Dendritic cell treated with granulocyte-macrophage colony-stimulating factor and Interleukin-4, amounts not matched to agents 40 ng/mL and 50 ng/mL, for 4 days (primary cell): ENCODE data around the gene OPRL1.
A peak's percentile ranks its signal among the peaks of the same experiment; 100 is the strongest.

ENCODE experiments used
- H3K27ac Mint-ChIP-seq: one replicate; pipeline ENCODE4 v1.8.0; 2022; ENCODE audit warnings: mild to moderate bottlenecking, mixed read lengths
- H3K27me3 Mint-ChIP-seq: one replicate; pipeline ENCODE4 v1.8.0; 2022; ENCODE audit warnings: mild to moderate bottlenecking, mixed read lengths
- H3K36me3 Mint-ChIP-seq: one replicate; pipeline ENCODE4 v1.8.0; 2022; ENCODE audit warnings: low read depth, mixed read lengths
- H3K4me1 Mint-ChIP-seq: one replicate; pipeline ENCODE4 v1.8.0; 2022; ENCODE audit warnings: low read depth, mixed read lengths
- H3K4me3 Mint-ChIP-seq: one replicate; pipeline ENCODE4 v1.8.0; 2022; ENCODE audit warnings: mild to moderate bottlenecking, moderate library complexity, mixed read lengths
- H3K9me3 Mint-ChIP-seq: one replicate; pipeline ENCODE4 v1.8.0; 2022; ENCODE audit warnings: mixed read lengths
- intact Hi-C: fragments of 100-400 bp; cut with micrococcal nuclease; formaldehyde crosslinking; loops from one replicate; pipeline ENCODE4 v1.15.0; 2022

Gene OPRL1

GRCh38 chr20:64068386-64069208 is 11.3 kb upstream of the OPRL1 start:
- Mint-ChIP-seq H3K4me3 (no peak overlapping the region), H3K36me3 (peaks cover 27% of the 10 kb centered on the region), H3K9me3 (no peaks in the 10 kb centered on the region), H3K27me3 (peaks cover 38% of the 10 kb centered on the region), H3K4me1 (peaks cover 73% of the 10 kb centered on the region), H3K27ac (no peak overlapping the region)
- intact Hi-C loops, result no loop called here

GRCh38 chr20:64069209-64069613 is 10.7 kb upstream of the OPRL1 start:
- Mint-ChIP-seq H3K4me1 (peaks cover 73% of the 10 kb centered on the region), H3K27me3 (peaks cover 34% of the 10 kb centered on the region), H3K4me3 (no peak overlapping the region), H3K27ac (no peak overlapping the region), H3K9me3 (no peaks in the 10 kb centered on the region), H3K36me3 (peaks cover 28% of the 10 kb centered on the region)
- intact Hi-C loops, result no loop called here

GRCh38 chr20:64069614-64070243 is 10.2 kb upstream of the OPRL1 start:
- Mint-ChIP-seq H3K9me3 (no peaks in the 10 kb centered on the region), H3K4me1 (peaks cover 73% of the 10 kb centered on the region), H3K36me3 (peaks cover 34% of the 10 kb centered on the region), H3K4me3 (no peak overlapping the region), H3K27ac (no peak overlapping the region), H3K27me3 (peaks cover 28% of the 10 kb centered on the region)
- intact Hi-C loops, result no loop called here

GRCh38 chr20:64070244-64070993 is 9.5 kb upstream of the OPRL1 start:
- no peaks in the 10 kb centered on the region for H3K9me3 Mint-ChIP-seq
- intact Hi-C loops, result no loop called here
- H3K4me3 Mint-ChIP-seq, result no peak overlapping the region
- peak overlapping the region; percentile 14 for H3K27ac Mint-ChIP-seq
- H3K27me3 Mint-ChIP-seq, result peaks cover 24% of the 10 kb centered on the region
- peaks cover 73% of the 10 kb centered on the region for H3K4me1 Mint-ChIP-seq
- H3K36me3 Mint-ChIP-seq, result peaks cover 40% of the 10 kb centered on the region

- peaks cover 53% of the 10 kb centered on the region for H3K36me3 Mint-ChIP-seq
- intact Hi-C loops, result no loop called here
- H3K4me1 Mint-ChIP-seq, result peaks cover 73% of the 10 kb centered on the region
- no peak overlapping the region for H3K4me3 Mint-ChIP-seq
- H3K27ac Mint-ChIP-seq, result peak overlapping the region; percentile 14
- peaks cover 17% of the 10 kb centered on the region for H3K27me3 Mint-ChIP-seq
- no peaks in the 10 kb centered on the region for H3K9me3 Mint-ChIP-seq
These were observed 8.2 kb upstream of the OPRL1 start for GRCh38 chr20:64071341-64072332.

GRCh38 chr20:64072498-64073063 is 7.3 kb upstream of the OPRL1 start:
- Mint-ChIP-seq H3K9me3 (no peaks in the 10 kb centered on the region), H3K36me3 (peaks cover 62% of the 10 kb centered on the region), H3K27me3 (peaks cover 13% of the 10 kb centered on the region), H3K4me1 (peaks cover 65% of the 10 kb centered on the region), H3K27ac (peak overlapping the region; percentile 23), H3K4me3 (no peak overlapping the region)
- intact Hi-C loops, result no loop called here

- Mint-ChIP-seq H3K36me3 (peaks cover 73% of the 10 kb centered on the region), H3K4me3 (no peak overlapping the region), H3K27ac (no peak overlapping the region), H3K4me1 (peaks cover 65% of the 10 kb centered on the region), H3K9me3 (no peaks in the 10 kb centered on the region), H3K27me3 (peaks cover 5% of the 10 kb centered on the region)
- intact Hi-C loops, result no loop called here
These were observed 6.3 kb upstream of the OPRL1 start for GRCh38 chr20:64073476-64074183.

- H3K27ac Mint-ChIP-seq, result no peak overlapping the region
- no peaks in the 10 kb centered on the region for H3K9me3 Mint-ChIP-seq
These were observed 5.6 kb upstream of the OPRL1 start for GRCh38 chr20:64074184-64074789.

GRCh38 chr20:64074963-64075362 is 4.9 kb upstream of the OPRL1 start:
- no peak overlapping the region for H3K27ac Mint-ChIP-seq

More at GRCh38 chr20:64074184-64074789, 5.6 kb upstream of the OPRL1 start:
- peaks cover 79% of the 10 kb centered on the region for H3K36me3 Mint-ChIP-seq
- peaks cover 68% of the 10 kb centered on the region for H3K4me1 Mint-ChIP-seq
- H3K27me3 Mint-ChIP-seq, result no peaks in the 10 kb centered on the region
- intact Hi-C loops, result no loop called here
- H3K4me3 Mint-ChIP-seq, result no peak overlapping the region

GRCh38 chr20:64075556-64075955 is 4.3 kb upstream of the OPRL1 start:
- Mint-ChIP-seq H3K27me3 (no peaks in the 10 kb centered on the region), H3K4me1 (peaks cover 74% of the 10 kb centered on the region), H3K36me3 (peaks cover 87% of the 10 kb centered on the region), H3K9me3 (no peaks in the 10 kb centered on the region), H3K4me3 (peak overlapping the region; percentile 98), H3K27ac (peak overlapping the region; percentile 92)
- intact Hi-C loops, result no loop called here

More at GRCh38 chr20:64074963-64075362, 4.9 kb upstream of the OPRL1 start:
- peaks cover 69% of the 10 kb centered on the region for H3K4me1 Mint-ChIP-seq
- peak overlapping the region; percentile 2 for H3K4me3 Mint-ChIP-seq
- H3K9me3 Mint-ChIP-seq, result no peaks in the 10 kb centered on the region
- intact Hi-C loops, result no loop called here
- no peaks in the 10 kb centered on the region for H3K27me3 Mint-ChIP-seq
- peaks cover 81% of the 10 kb centered on the region for H3K36me3 Mint-ChIP-seq

- intact Hi-C loops, result no loop called here
- Mint-ChIP-seq H3K27ac (peak overlapping the region; percentile 92), H3K9me3 (no peaks in the 10 kb centered on the region), H3K36me3 (peaks cover 89% of the 10 kb centered on the region), H3K27me3 (no peaks in the 10 kb centered on the region), H3K4me3 (peak overlapping the region; percentile 98), H3K4me1 (peaks cover 74% of the 10 kb centered on the region)
These were observed 3.6 kb upstream of the OPRL1 start for GRCh38 chr20:64076061-64076997.
